Liver (tissue), 3 donors: ENCODE measurements around the gene GATB.

ENCODE experiments used
- CTCF ChIP-seq: fragments of 150-350 bp; IDR thresholded peaks from 2 replicates; pipeline ENCODE4 v1.5.1; 2017; ENCODE audit warnings: improper control_type of control experiment, low read depth, low read length; ENCODE audit not compliant: missing input control
- GABPA ChIP-seq, 2 donors: IDR thresholded peaks in 1 of 2; conservative IDR thresholded peaks in 1 of 2; 2 replicates each; pipeline ENCODE4 v1.6.1; 2016; ENCODE audit warnings: antibody characterized with exemption in 2 of 2, mild to moderate bottlenecking in 1 of 2, moderate library complexity in 1 of 2
- JUND ChIP-seq, 2 donors: IDR thresholded peaks; 2 replicates each; pipeline ENCODE4 v1.6.1; 2016; ENCODE audit warnings: antibody characterized with exemption in 2 of 2
- REST ChIP-seq: IDR thresholded peaks from 2 replicates; pipeline ENCODE4 v1.6.1; 2016; ENCODE audit warnings: antibody characterized with exemption, mild to moderate bottlenecking
- YY1 ChIP-seq: IDR thresholded peaks from 2 replicates; pipeline ENCODE4 v1.6.1; 2016; ENCODE audit warnings: antibody characterized with exemption, mild to moderate bottlenecking
- ZBTB33 ChIP-seq: IDR thresholded peaks from 2 replicates; pipeline ENCODE4 v1.6.1; 2016; ENCODE audit warnings: antibody characterized with exemption
- donor health status: healthy.
- donor health status: healthy.

GRCh38 chr4:151690876-151691275 is 69.9 kb downstream of the GATB start:
- TF ChIP-seq CTCF: no peak
- no peak for TF ChIP-seq GABPA (IDR thresholded peaks at IDR 0.05 in 1 of 2, conservative IDR thresholded peaks at IDR 0.05 in 1 of 2)
- no peak for TF ChIP-seq ZBTB33
- no peak for TF ChIP-seq JUND (IDR thresholded peaks at IDR 0.05)
- no peak for TF ChIP-seq REST
- TF ChIP-seq YY1: no peak
